K562 treated with DMSO at 1 percent for 4 hours (cell line): ENCODE data around the gene PPOX. TPM values are rescaled to one million over a fixed set of nuclear protein-coding genes. Genes with fewer than 3 reads are reported as not detected.

Experiments
- total RNA-seq: library from RNA; unstranded; fragments of 300-600 nt; gene quantifications from 2 replicates; pipeline ENCODE4 v1.2.3, GENCODE V29; 2022; ENCODE audit not compliant: insufficient read depth

PPOX gene
- 20.5 and 26.6 TPM in 2 replicates for total RNA-seq

GRCh38 chr1:161165742-161166668 lies at the start of gene PPOX:
Gene PPOX, plus strand, starts transcription at chr1:161166426. Its CDS starts 422 bp downstream, at chr1:161166848.

GRCh38 chr1:161117759-161118581 lies 48.3 kb upstream of the PPOX start, which contains the start of the genes NIT1 and PFDN2:
Gene NIT1, plus strand, starts transcription at chr1:161118105. Its CDS starts 72 bp downstream, at chr1:161118177.
Gene PFDN2, minus strand, starts transcription at chr1:161118037. Its CDS starts 11 bp downstream, at chr1:161118026.

GRCh38 chr1:161132410-161133219 lies 33.6 kb upstream of the PPOX start, which contains the start of gene DEDD:
Gene DEDD, minus strand, starts transcription at chr1:161132667. Its CDS starts 8,205 bp downstream, at chr1:161124462.

DNA sequence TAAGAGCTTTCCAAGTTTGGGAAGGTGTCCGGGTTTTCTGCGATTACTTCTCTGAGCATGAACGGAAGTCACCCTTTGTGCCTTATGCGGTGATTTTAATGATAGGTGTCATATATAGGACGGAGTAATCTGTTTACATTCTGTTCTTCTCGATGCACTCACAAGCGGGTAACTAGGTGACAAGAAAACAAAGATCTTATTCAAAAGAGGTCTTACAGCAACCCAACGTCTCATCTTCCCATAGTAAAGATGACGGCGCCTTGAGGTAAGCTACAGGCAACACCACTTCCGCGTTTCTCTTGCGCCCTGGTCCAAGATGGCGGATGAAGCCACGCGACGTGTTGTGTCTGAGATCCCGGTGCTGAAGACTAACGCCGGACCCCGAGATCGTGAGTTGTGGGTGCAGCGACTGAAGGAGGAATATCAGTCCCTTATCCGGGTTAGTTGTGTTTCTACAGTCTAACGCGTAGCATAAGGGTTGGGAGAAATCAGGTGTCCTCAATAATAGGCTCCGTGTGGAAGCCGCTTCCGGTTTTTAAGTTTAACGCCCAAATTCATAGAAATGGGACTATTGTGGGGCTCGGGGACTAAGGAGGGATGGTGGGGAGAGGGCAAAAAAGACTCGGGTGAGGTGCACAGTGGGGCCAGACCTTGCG lies 12.4 kb upstream of the PPOX start, which contains the start of gene UFC1:
TSS of gene UFC1 (plus strand) at position 297 of the 656 bp plus-strand sequence. CDS start at position 317, 20 bp downstream.

GRCh38 chr1:161159087-161159912 lies 6.9 kb upstream of the PPOX start, which contains the start of gene USP21:
Gene USP21, plus strand, starts transcription at chr1:161159500. Its CDS starts 1,141 bp downstream, at chr1:161160641.

GRCh38 chr1:161177112-161177935 lies 11.1 kb downstream of the PPOX start, which contains the start of gene B4GALT3:
Gene B4GALT3, minus strand, starts transcription at chr1:161177507. Its CDS starts 1,447 bp downstream, at chr1:161176060.

GRCh38 chr1:161198897-161199431 lies 32.7 kb downstream of the PPOX start, which contains the start of gene ADAMTS4:
Gene ADAMTS4, minus strand, starts transcription at chr1:161199054. Its CDS starts 427 bp downstream, at chr1:161198627.

DNA sequence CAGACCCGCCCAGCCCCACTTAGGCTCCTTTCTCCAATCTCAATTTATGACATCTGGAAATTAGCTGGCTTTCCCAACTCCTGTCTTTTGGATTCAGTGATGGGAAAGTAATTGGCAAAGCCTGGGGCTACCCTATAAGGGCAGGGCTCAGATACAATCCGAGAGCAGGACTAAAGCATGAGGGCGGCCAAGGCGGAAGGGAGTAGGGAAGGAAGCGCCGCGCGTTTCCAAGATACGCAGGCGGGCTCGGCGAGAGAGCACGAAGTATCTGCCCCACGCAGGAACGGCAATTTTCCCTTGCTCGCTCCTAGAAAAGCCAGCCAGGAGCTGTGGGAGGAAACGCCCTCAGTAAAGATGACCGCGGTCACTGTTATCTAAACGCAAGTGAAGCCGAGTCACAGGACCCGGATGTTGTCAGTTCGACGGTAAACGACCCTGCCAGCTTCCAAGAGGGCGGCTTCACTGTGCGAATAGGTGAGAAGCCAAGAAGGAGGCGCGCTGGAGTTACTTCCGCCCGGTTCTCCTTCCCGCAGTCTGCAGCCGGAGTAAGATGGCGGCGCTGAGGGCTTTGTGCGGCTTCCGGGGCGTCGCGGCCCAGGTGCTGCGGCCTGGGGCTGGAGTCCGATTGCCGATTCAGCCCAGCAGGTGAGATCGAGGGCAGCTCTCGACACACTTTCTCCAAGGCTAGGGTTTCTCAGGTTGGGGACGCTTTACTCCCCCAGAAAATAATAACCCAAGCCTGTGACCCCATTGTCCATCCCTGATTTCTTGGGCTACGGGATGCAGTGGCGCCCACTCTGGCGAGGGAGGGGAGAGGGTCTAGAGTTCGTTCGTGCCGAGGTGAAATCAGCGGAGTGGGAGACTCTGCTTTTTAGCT lies 35.8 kb downstream of the PPOX start, which contains the start of gene NDUFS2:
TSS of gene NDUFS2 (plus strand) at position 532 of the 877 bp plus-strand sequence. CDS start at position 551, 19 bp downstream.

DNA sequence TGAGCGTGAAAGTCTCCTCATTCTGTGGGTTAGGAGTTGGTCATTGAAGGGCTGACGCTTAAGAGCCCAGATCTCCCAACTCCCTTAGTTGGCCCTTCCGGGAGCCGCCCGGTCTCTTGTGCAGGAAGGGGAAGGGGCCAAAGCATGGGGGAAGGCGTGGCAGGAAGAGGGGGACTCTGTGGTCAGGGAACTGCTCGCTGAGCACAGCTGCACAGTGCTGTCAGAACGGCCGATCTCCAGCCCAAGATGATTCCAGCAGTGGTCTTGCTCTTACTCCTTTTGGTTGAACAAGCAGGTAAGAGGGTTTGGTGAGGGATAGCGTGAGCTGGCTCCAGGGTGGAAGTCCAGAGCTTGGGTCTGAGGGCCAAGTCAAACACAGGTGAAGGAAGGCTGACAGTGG lies 48.9 kb downstream of the PPOX start, which contains the start of gene FCER1G:
TSS of gene FCER1G (plus strand) at position 220 of the 400 bp plus-strand sequence. CDS start at position 247, 27 bp downstream.

Other genes with a start within 250 kb of the PPOX start
- not detected in 2 replicates for gene ITLN2, start 211.6 kb upstream of the PPOX start, total RNA-seq
- 44.0 and 45.4 TPM in 2 replicates for gene F11R, start 145.3 kb upstream of the PPOX start, total RNA-seq
- not detected in 2 replicates for gene TSTD1, start 127.5 kb upstream of the PPOX start, total RNA-seq
- gene USF1, start 120.4 kb upstream of the PPOX start, total RNA-seq = 53.7 and 57.3 TPM in 2 replicates
- gene ARHGAP30, start 96.5 kb upstream of the PPOX start, total RNA-seq = not detected in 2 replicates
- gene NECTIN4, start 76.9 kb upstream of the PPOX start, total RNA-seq = not detected in 2 replicates
- not detected in 2 replicates for gene KLHDC9, start 68.1 kb upstream of the PPOX start, total RNA-seq
- 145 and 191 TPM in 2 replicates for gene PFDN2, start 48.4 kb upstream of the PPOX start, total RNA-seq
- gene NIT1, start 48.3 kb upstream of the PPOX start, total RNA-seq = 26.6 and 27.9 TPM in 2 replicates
- 22.8 and 25.7 TPM in 2 replicates for gene DEDD, start 33.8 kb upstream of the PPOX start, total RNA-seq
- 89.4 and 115 TPM in 2 replicates for gene UFC1, start 12.4 kb upstream of the PPOX start, total RNA-seq
- gene USP21, start 6.9 kb upstream of the PPOX start, total RNA-seq = 18.7 and 24.9 TPM in 2 replicates
- gene B4GALT3, start 11.1 kb downstream of the PPOX start, total RNA-seq = 67.8 and 78.2 TPM in 2 replicates
- gene ADAMTS4, start 32.6 kb downstream of the PPOX start, total RNA-seq = 0.65 and 0.77 TPM in 2 replicates
- gene NDUFS2, start 35.9 kb downstream of the PPOX start, total RNA-seq = 79.0 and 81.6 TPM in 2 replicates
- gene FCER1G, start 48.9 kb downstream of the PPOX start, total RNA-seq = not detected in 2 replicates
- not detected in 2 replicates for gene APOA2, start 57.2 kb downstream of the PPOX start, total RNA-seq
- gene TOMM40L, start 59.6 kb downstream of the PPOX start, total RNA-seq = 8.5 and 12.5 TPM in 2 replicates
- gene NR1I3, start 71.8 kb downstream of the PPOX start, total RNA-seq = not detected in 2 replicates
- not detected in 2 replicates for gene PCP4L1, start 92.3 kb downstream of the PPOX start, total RNA-seq
- 2.5 and 3.4 TPM in 2 replicates for gene MPZ, start 143.5 kb downstream of the PPOX start, total RNA-seq
- gene SDHC, start 148.0 kb downstream of the PPOX start, total RNA-seq = 128 and 155 TPM in 2 replicates
- not detected in 2 replicates for gene CFAP126, start 201.4 kb downstream of the PPOX start, total RNA-seq